Measurements from ENCODE around the gene NDUFS8. TPM values are rescaled to one million over a fixed set of nuclear protein-coding genes. Genes with fewer than 3 reads are reported as not detected.

NDUFS8 gene
- total RNA-seq, 1 experiment from 2014 or later, result 214 TPM

GRCh38 chr11:67999201-67999629 lies 31.3 kb upstream of the NDUFS8 start:
- Histone ChIP-seq H3K79me1 (ENCODE audit: insufficient read depth, low read depth, low read length, poor library complexity, severe bottlenecking) (no peaks in the 10 kb centered on the region), H4K20me1 (ENCODE audit: control insufficient read depth, insufficient read depth, insufficient read length) (no peaks in the 10 kb centered on the region), H3K23me2 (ENCODE audit: insufficient read length, low read depth, low read length, poor library complexity, severe bottlenecking) (peaks cover 4% of the 10 kb centered on the region), H2BK15ac (ENCODE audit: low read depth, low read length) (no peak overlapping the region), H4K8ac (replicated peaks; ENCODE audit: insufficient read length, low read depth, low read length) (no peak overlapping the region), H2BK20ac (ENCODE audit: low read depth, low read length, poor library complexity, severe bottlenecking) (no peak overlapping the region), H2AFZ (ENCODE audit: low read length) (no peak overlapping the region), H3K56ac (ENCODE audit: insufficient read length, low read depth, low read length) (no peak overlapping the region), H3K18ac (ENCODE audit: insufficient read length, low read depth, low read length) (no peak overlapping the region), H4K5ac (ENCODE audit: insufficient read length, low read depth, low read length) (no peak overlapping the region), H3K27me3 (ENCODE audit: insufficient read depth, low read length) (no peaks in the 10 kb centered on the region), H2AK5ac (ENCODE audit: insufficient read length, low read length) (no peak overlapping the region), H3T11ph (ENCODE audit: low read length) (no peak overlapping the region), H3K23ac (ENCODE audit: insufficient read length, low read depth, low read length) (no peak overlapping the region), H3K9ac (ENCODE audit: extremely low read depth, insufficient read length, low read length) (no peak overlapping the region), H4K91ac (ENCODE audit: insufficient read length, low read depth, low read length) (no peak overlapping the region), H3K79me2 (ENCODE audit: insufficient read depth, low read length) (no peaks in the 10 kb centered on the region), H3K9me3 (ENCODE audit: control insufficient read depth, low read depth, low read length) (no peaks in the 10 kb centered on the region), H2BK12ac (ENCODE audit: insufficient read length, low read depth, low read length) (no peak overlapping the region), H3K4me1 (ENCODE audit: insufficient read depth, low read length) (no peaks in the 10 kb centered on the region; the same call in 1 of the 2 replicates), H3K14ac (ENCODE audit: insufficient read depth, low read length) (no peak overlapping the region), H3K4me2 (ENCODE audit: insufficient read depth, insufficient read length, low read length) (no peak overlapping the region), H2BK5ac (ENCODE audit: insufficient read length, low read length) (no peak overlapping the region), H2BK120ac (ENCODE audit: low read depth, low read length, poor library complexity, severe bottlenecking) (no peak overlapping the region), H3K27ac (ENCODE audit: insufficient read length, low read depth, low read length) (no peak overlapping the region), H3K4ac (ENCODE audit: low read depth, low read length) (no peak overlapping the region)
- no CpG with 5 or more reads among the region's 13 CpGs for WGBS (ENCODE audit: extremely low coverage, insufficient read length, low lambda C conversion rate)
- no peak overlapping the region for H3K27ac Mint-ChIP-seq
- H3K36me3 Mint-ChIP-seq (ENCODE audit: insufficient read depth in 1 of 3, low read depth in 3 of 3), result peaks cover 0 to 4% (median 4%) of the 10 kb centered on the region in 3 experiments; a peak in 4 of 7 replicates
- no peaks in the 10 kb centered on the region; a peak in 1 of 5 replicates for H3K9me3 Mint-ChIP-seq
- peaks cover 17 to 22% of the 10 kb centered on the region in 2 experiments for H3K4me1 Mint-ChIP-seq
- H3K4me3 Mint-ChIP-seq, result no peak overlapping the region
- peak; percentile 22 for DNase-seq
- TF ChIP-seq CTCF (conservative IDR thresholded peaks at IDR 0.05), result no peak
- peaks cover 12% of the 10 kb centered on the region for H3K27me3 Mint-ChIP-seq (ENCODE audit: low read depth)
